Endodermal cell (in vitro differentiated cells): ENCODE data around the gene OPN1SW. TPM values are rescaled to one million over a fixed set of nuclear protein-coding genes. Genes with fewer than 3 reads are reported as not detected.

Experiments
- DNase-seq: peaks from one replicate; pipeline ENCODE4 v3.0.0-alpha.2; 2017
- H3K27ac ChIP-seq: 2 replicates; pipeline ENCODE4 v1.5.1; 2013; ENCODE audit warnings: mild to moderate bottlenecking, low read depth, low read length, moderate library complexity
- H3K27me3 ChIP-seq: 2 replicates; pipeline ENCODE4 v1.6.1; 2013; ENCODE audit warnings: mild to moderate bottlenecking, low read length, moderate library complexity; ENCODE audit not compliant: insufficient read depth, control insufficient read depth, poor library complexity, severe bottlenecking
- H3K36me3 ChIP-seq: 2 replicates; pipeline ENCODE4 v1.7.0; 2013; ENCODE audit warnings: mild to moderate bottlenecking, low read length, moderate library complexity; ENCODE audit not compliant: control insufficient read depth, insufficient read depth
- H3K4me1 ChIP-seq: one replicate; pipeline ENCODE4 v1.7.0; 2013; ENCODE audit warnings: low read length; ENCODE audit not compliant: control insufficient read depth, insufficient read depth
- H3K4me3 ChIP-seq: 2 replicates; pipeline ENCODE4 v1.5.1; 2013; ENCODE audit warnings: mild to moderate bottlenecking, low read length, moderate library complexity
- H3K9ac ChIP-seq: 2 replicates; pipeline ENCODE4 v1.6.1; 2013; ENCODE audit warnings: mild to moderate bottlenecking, low read length, moderate library complexity; ENCODE audit not compliant: poor library complexity, severe bottlenecking; ENCODE audit errors: extremely low read depth
- H3K9me3 ChIP-seq: 2 replicates; pipeline ENCODE4 v1.6.1; 2013; ENCODE audit warnings: mild to moderate bottlenecking, low read length, moderate library complexity; ENCODE audit not compliant: control insufficient read depth
- H3K27ac Mint-ChIP-seq: 2 replicates; pipeline ENCODE4 v1.8.0; 2020; ENCODE audit warnings: mixed read lengths
- H3K27me3 Mint-ChIP-seq: 2 replicates; pipeline ENCODE4 v1.8.0; 2021; ENCODE audit warnings: mild to moderate bottlenecking, mixed read lengths; ENCODE audit not compliant: insufficient read depth
- H3K36me3 Mint-ChIP-seq: 2 replicates; pipeline ENCODE4 v1.8.0; 2020; ENCODE audit warnings: low read depth, mixed read lengths
- H3K4me1 Mint-ChIP-seq: 2 replicates; pipeline ENCODE4 v1.8.0; 2020; ENCODE audit warnings: mixed read lengths
- H3K4me3 Mint-ChIP-seq: 2 replicates; pipeline ENCODE4 v1.8.0; 2020; ENCODE audit warnings: mild to moderate bottlenecking, moderate library complexity, mixed read lengths
- H3K9me3 Mint-ChIP-seq: 2 replicates; pipeline ENCODE4 v1.8.0; 2020; ENCODE audit warnings: mild to moderate bottlenecking, mixed read lengths
- CTCF ChIP-seq: fragments of 200-600 bp; sonication (generic); conservative IDR thresholded peaks from 2 replicates; pipeline ENCODE4 v1.5.0; 2021; ENCODE audit warnings: antibody characterized with exemption, mild to moderate bottlenecking
- WGBS, 2 experiments: methylation state at CpG; one replicate each; pipeline versions ENCODE4 v1.1.5 to v1.1.7; 2013; ENCODE audit warnings: missing lambda C conversion rate in 2 of 2, mixed read lengths in 1 of 2; ENCODE audit not compliant: insufficient coverage in 1 of 2, insufficient read length in 1 of 2; 5-methylcytosine and 5-hydroxymethylcytosine counted together
- total RNA-seq, 2 donors: library from RNA; stranded (reverse); fragmentation: NEBNext Ultra II Directional in 1 of 2; extraction: Animal tissue kit (Norgen Biotek cat#: 25700) in 1 of 2; gene quantifications; 2 replicates in 1 of 2; 3 replicates in 1 of 2; pipeline ENCODE4 v1.2.1, GENCODE V29; 2021

The OPN1SW gene
- total RNA-seq, 2 donors from 2014 or later: not detected

DNA sequence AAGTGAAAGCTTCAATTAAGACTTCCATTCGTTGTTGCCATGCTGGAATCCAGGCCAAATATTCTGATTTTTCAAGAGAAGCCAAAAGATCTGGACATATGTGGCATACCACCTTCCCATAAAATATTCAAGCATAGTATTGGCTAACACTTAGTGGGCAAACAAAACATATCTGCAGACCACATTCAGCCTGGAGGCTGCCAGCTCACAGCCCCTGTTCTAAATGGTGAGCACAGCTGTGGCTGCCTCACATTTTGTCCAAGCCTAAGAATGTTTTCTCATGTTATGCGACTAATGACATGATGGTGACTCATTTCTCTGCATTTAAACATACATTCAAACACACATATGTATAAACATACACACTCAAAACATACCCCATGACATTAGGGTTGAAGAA, 47.0 kb downstream of the OPN1SW start:
- Mint-ChIP-seq H3K4me3 (no peak overlapping the region), H3K36me3 (no peaks in the 10 kb centered on the region), H3K9me3 (peaks cover 1% of the 10 kb centered on the region), H3K4me1 (peaks cover 5% of the 10 kb centered on the region), H3K27ac (no peak overlapping the region), H3K27me3 (peaks cover 17% of the 10 kb centered on the region)
- DNase-seq: no peak
- no peak for TF ChIP-seq CTCF
- no peak overlapping the region for H3K4me3 ChIP-seq
- H3K9ac ChIP-seq: no peak overlapping the region
- H3K27me3 ChIP-seq: no peaks in the 10 kb centered on the region
- H3K36me3 ChIP-seq: no peaks in the 10 kb centered on the region
- H3K9me3 ChIP-seq: no peaks in the 10 kb centered on the region
- WGBS, 2 experiments: 87% methylated on average over 2 of the region's 2 CpGs; no CpG with 5 or more reads in 1 of the 2 experiments
- H3K4me1 ChIP-seq: no peaks in the 10 kb centered on the region
- H3K27ac ChIP-seq: no peak overlapping the region

GRCh38 chr7:128727239-128727638, 48.4 kb downstream of the OPN1SW start:
- Mint-ChIP-seq H3K36me3 (no peaks in the 10 kb centered on the region), H3K27ac (no peak overlapping the region), H3K27me3 (peaks cover 23% of the 10 kb centered on the region), H3K9me3 (peaks cover 1% of the 10 kb centered on the region), H3K4me3 (no peak overlapping the region), H3K4me1 (peaks cover 5% of the 10 kb centered on the region)
- no peaks in the 10 kb centered on the region for H3K27me3 ChIP-seq
- H3K27ac ChIP-seq: no peak overlapping the region
- no peak overlapping the region for H3K4me3 ChIP-seq
- no peaks in the 10 kb centered on the region for H3K36me3 ChIP-seq
- no peaks in the 10 kb centered on the region for H3K4me1 ChIP-seq
- 93 to 95% methylated on average over 3 to 4 of the region's 4 CpGs for WGBS, 2 experiments
- no peak overlapping the region for H3K9ac ChIP-seq
- H3K9me3 ChIP-seq: no peaks in the 10 kb centered on the region
- DNase-seq: no peak
- no peak for TF ChIP-seq CTCF

DNA sequence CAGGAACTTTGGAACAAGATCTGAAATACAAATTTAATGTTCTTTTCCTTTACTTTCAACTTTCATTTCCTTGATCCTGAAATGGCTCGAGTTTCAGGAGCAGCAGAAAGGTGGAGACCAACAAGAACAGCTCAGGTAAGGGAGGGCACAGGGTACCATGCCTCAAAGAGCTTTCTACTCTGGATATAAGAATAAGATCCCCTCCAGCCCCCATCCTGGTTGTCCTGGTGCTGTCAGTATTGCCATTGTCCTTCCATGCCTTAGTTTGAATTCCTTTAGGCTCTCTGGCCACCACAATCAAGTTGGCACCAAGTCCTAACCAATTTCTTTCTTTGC, 48.9 kb downstream of the OPN1SW start:
- Mint-ChIP-seq H3K36me3 (no peaks in the 10 kb centered on the region), H3K9me3 (peaks cover 1% of the 10 kb centered on the region), H3K27me3 (peaks cover 25% of the 10 kb centered on the region), H3K4me1 (peaks cover 5% of the 10 kb centered on the region), H3K27ac (no peak overlapping the region), H3K4me3 (no peak overlapping the region)
- WGBS, 2 experiments: 82 to 83% methylated on average over 1 of the region's 1 CpG
- no peaks in the 10 kb centered on the region for H3K36me3 ChIP-seq
- no peaks in the 10 kb centered on the region for H3K4me1 ChIP-seq
- DNase-seq: no peak
- no peak overlapping the region for H3K9ac ChIP-seq
- no peaks in the 10 kb centered on the region for H3K27me3 ChIP-seq
- no peak overlapping the region for H3K27ac ChIP-seq
- TF ChIP-seq CTCF: no peak
- no peaks in the 10 kb centered on the region for H3K9me3 ChIP-seq
- H3K4me3 ChIP-seq: no peak overlapping the region
